GM04504 (cell line): Measurements from ENCODE around the gene MICA.
A peak's percentile ranks its signal among the peaks of the same experiment; 100 is the strongest.
"Not testable (repeated sequence)": the region's sequence is repeated elsewhere in the genome, so short reads cannot be mapped to it uniquely, and the experiment has no call there.

Experiments used
- DNase-seq: peaks from one replicate; pipeline ENCODE4 v3.0.0-alpha.2; 2012; ENCODE audit warnings: low read depth

The MICA gene

GRCh38 chr6:31403283-31404060 lies at the start of gene MICA:
TSS of gene MICA (plus strand) at chr6:31403595. CDS start at chr6:31403633, 38 bp downstream.
- peak; percentile 68 for DNase-seq

GRCh38 chr6:31354158-31354863 lies 49.1 kb upstream of the MICA start:
- DNase-seq: no peak

GRCh38 chr6:31354864-31355582 lies 48.4 kb upstream of the MICA start:
- no peak for DNase-seq

- DNase-seq: no peak
Observed at GRCh38 chr6:31355583-31355948, 47.8 kb upstream of the MICA start.

- peak; percentile 22 for DNase-seq
Observed at GRCh38 chr6:31356216-31356945, 47.0 kb upstream of the MICA start.

- peak; percentile 82 for DNase-seq
Observed at GRCh38 chr6:31356946-31357466, 46.4 kb upstream of the MICA start, which contains the start of gene HLA-B. TSS of gene HLA-B (minus strand) at chr6:31357179. CDS start at chr6:31357158, 21 bp downstream.

- DNase-seq: no peak
Observed at GRCh38 chr6:31357886-31358285, 45.5 kb upstream of the MICA start.

- DNase-seq: no peak
Observed at GRCh38 chr6:31358302-31358701, 45.1 kb upstream of the MICA start.

GRCh38 chr6:31359581-31359980 lies 43.8 kb upstream of the MICA start:
- DNase-seq: no peak

GRCh38 chr6:31362751-31363150 lies 40.6 kb upstream of the MICA start:
- no peak for DNase-seq

GRCh38 chr6:31363811-31364210 lies 39.6 kb upstream of the MICA start:
- DNase-seq: no peak

- no peak for DNase-seq
Observed at GRCh38 chr6:31365864-31366263, 37.5 kb upstream of the MICA start.

GRCh38 chr6:31366693-31367470 lies 36.5 kb upstream of the MICA start:
- peak; percentile 73 for DNase-seq

GRCh38 chr6:31368461-31368860 lies 34.9 kb upstream of the MICA start:
- DNase-seq: no peak

GRCh38 chr6:31374118-31374517 lies 29.3 kb upstream of the MICA start:
- DNase-seq: not testable (repeated sequence)

- DNase-seq: no peak
Observed at GRCh38 chr6:31375699-31376098, 27.7 kb upstream of the MICA start.

GRCh38 chr6:31377029-31377428 lies 26.4 kb upstream of the MICA start:
- no peak for DNase-seq

GRCh38 chr6:31378062-31378720 lies 25.2 kb upstream of the MICA start:
- no peak for DNase-seq

- no peak for DNase-seq
Observed at GRCh38 chr6:31378721-31379103, 24.7 kb upstream of the MICA start.

GRCh38 chr6:31379850-31380249 lies 23.5 kb upstream of the MICA start:
- no peak for DNase-seq

GRCh38 chr6:31381666-31382065 lies 21.7 kb upstream of the MICA start:
- DNase-seq: no peak
